ENCODE results near the gene NOP53.

DNA sequence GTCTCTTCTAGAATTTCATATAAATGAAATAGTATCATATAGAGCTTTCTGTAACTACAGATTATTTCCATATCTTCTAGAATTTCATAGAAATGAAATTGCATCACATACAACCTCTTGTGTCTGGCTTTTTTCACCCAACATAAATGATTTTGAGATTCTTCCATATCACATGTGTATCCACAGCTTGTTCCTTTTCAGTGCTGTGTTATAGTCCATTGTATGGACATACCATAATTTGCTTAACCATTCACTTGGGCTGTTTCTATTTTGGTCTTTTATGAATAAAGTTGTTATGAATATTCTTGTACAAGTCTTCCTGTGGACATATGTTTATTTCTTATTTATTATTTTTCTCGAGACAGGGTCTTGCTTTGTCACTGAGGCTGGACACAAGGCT, 47.3 kb downstream of the NOP53 start:
- TF ChIP-seq, protein P1, sequence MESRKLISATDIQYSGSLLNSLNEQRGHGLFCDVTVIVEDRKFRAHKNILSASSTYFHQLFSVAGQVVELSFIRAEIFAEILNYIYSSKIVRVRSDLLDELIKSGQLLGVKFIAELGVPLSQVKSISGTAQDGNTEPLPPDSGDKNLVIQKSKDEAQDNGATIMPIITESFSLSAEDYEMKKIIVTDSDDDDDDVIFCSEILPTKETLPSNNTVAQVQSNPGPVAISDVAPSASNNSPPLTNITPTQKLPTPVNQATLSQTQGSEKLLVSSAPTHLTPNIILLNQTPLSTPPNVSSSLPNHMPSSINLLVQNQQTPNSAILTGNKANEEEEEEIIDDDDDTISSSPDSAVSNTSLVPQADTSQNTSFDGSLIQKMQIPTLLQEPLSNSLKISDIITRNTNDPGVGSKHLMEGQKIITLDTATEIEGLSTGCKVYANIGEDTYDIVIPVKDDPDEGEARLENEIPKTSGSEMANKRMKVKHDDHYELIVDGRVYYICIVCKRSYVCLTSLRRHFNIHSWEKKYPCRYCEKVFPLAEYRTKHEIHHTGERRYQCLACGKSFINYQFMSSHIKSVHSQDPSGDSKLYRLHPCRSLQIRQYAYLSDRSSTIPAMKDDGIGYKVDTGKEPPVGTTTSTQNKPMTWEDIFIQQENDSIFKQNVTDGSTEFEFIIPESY (IDR thresholded peaks at IDR 0.05): no peak
- TF ChIP-seq CTCF (IDR thresholded peaks at IDR 0.05; ENCODE audit: low read depth, low read length, missing input control) (no peak), EGR1 (IDR thresholded peaks at IDR 0.05; ENCODE audit: low read depth in 2 of 2) (no peak), FOXA1 (IDR thresholded peaks at IDR 0.05) (no peak), JUND (IDR thresholded peaks at IDR 0.05) (no peak), RAD21 (IDR thresholded peaks at IDR 0.05) (no peak), TAF1 (conservative IDR thresholded peaks at IDR 0.05) (no peak), SP1 (IDR thresholded peaks at IDR 0.05) (no peak), NR2F2 (IDR thresholded peaks at IDR 0.05) (no peak), GABPA (IDR thresholded peaks at IDR 0.05 in 1 of 2, conservative IDR thresholded peaks at IDR 0.05 in 1 of 2) (no peak), YY1 (IDR thresholded peaks at IDR 0.05) (no peak)
- TF ChIP-seq, protein P2, sequence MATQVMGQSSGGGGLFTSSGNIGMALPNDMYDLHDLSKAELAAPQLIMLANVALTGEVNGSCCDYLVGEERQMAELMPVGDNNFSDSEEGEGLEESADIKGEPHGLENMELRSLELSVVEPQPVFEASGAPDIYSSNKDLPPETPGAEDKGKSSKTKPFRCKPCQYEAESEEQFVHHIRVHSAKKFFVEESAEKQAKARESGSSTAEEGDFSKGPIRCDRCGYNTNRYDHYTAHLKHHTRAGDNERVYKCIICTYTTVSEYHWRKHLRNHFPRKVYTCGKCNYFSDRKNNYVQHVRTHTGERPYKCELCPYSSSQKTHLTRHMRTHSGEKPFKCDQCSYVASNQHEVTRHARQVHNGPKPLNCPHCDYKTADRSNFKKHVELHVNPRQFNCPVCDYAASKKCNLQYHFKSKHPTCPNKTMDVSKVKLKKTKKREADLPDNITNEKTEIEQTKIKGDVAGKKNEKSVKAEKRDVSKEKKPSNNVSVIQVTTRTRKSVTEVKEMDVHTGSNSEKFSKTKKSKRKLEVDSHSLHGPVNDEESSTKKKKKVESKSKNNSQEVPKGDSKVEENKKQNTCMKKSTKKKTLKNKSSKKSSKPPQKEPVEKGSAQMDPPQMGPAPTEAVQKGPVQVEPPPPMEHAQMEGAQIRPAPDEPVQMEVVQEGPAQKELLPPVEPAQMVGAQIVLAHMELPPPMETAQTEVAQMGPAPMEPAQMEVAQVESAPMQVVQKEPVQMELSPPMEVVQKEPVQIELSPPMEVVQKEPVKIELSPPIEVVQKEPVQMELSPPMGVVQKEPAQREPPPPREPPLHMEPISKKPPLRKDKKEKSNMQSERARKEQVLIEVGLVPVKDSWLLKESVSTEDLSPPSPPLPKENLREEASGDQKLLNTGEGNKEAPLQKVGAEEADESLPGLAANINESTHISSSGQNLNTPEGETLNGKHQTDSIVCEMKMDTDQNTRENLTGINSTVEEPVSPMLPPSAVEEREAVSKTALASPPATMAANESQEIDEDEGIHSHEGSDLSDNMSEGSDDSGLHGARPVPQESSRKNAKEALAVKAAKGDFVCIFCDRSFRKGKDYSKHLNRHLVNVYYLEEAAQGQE (IDR thresholded peaks at IDR 0.05): no peak
- TF ChIP-seq, protein P3, sequence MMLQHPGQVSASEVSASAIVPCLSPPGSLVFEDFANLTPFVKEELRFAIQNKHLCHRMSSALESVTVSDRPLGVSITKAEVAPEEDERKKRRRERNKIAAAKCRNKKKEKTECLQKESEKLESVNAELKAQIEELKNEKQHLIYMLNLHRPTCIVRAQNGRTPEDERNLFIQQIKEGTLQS (IDR thresholded peaks at IDR 0.05): no peak
